Endothelial cell of umbilical vein (primary cell): Measurements from ENCODE around the gene OR10A6.

Experiments used
- EZH2 ChIP-seq: IDR thresholded peaks from 2 replicates; pipeline ENCODE4 v1.6.1; 2012; ENCODE audit warnings: borderline replicate concordance, low read depth, mild to moderate bottlenecking, moderate library complexity, low read length, inconsistent platforms; ENCODE audit not compliant: severe bottlenecking
- FOS ChIP-seq: IDR thresholded peaks from 2 replicates; pipeline ENCODE4 v1.6.1; 2011; ENCODE audit warnings: mild to moderate bottlenecking, low read length, moderate library complexity, borderline replicate concordance; ENCODE audit not compliant: insufficient read depth
- GATA2 ChIP-seq: IDR thresholded peaks from 2 replicates; pipeline ENCODE4 v1.7.0; 2011; ENCODE audit warnings: low read depth, mild to moderate bottlenecking, moderate library complexity, mixed read lengths, low read length; ENCODE audit not compliant: insufficient read length, insufficient read depth
- JUN ChIP-seq: IDR thresholded peaks from 2 replicates; pipeline ENCODE4 v1.6.1; 2011; ENCODE audit warnings: borderline replicate concordance, low read depth; ENCODE audit not compliant: insufficient read length, insufficient read depth
- MYC ChIP-seq: IDR thresholded peaks from one replicate; pipeline ENCODE4 v1.6.1; 2011; ENCODE audit warnings: mild to moderate bottlenecking, low read depth, low read length
- POLR2A ChIP-seq: IDR thresholded peaks from 2 replicates; pipeline ENCODE4 v1.6.1; 2012; ENCODE audit warnings: low read depth, mild to moderate bottlenecking, control low read depth, low read length
- POLR2AphosphoS5 ChIP-seq: IDR thresholded peaks from 2 replicates; pipeline ENCODE4 v1.6.1; 2012; ENCODE audit warnings: low read depth, mild to moderate bottlenecking, control low read depth, low read length, moderate library complexity; ENCODE audit not compliant: insufficient read depth
- TF ChIP-seq, protein P1 (sequence below), 2 donors: IDR thresholded peaks; 1 replicate in 1 of 2; 2 replicates in 1 of 2; pipeline ENCODE4 v1.5.1; 2011; ENCODE audit warnings: low read length in 2 of 2, mild to moderate bottlenecking in 2 of 2, moderate library complexity in 2 of 2, control low read depth in 1 of 2, inconsistent platforms in 1 of 2, low read depth in 1 of 2; ENCODE audit not compliant: insufficient read depth in 1 of 2; ENCODE audit errors: extremely low read depth in 1 of 2
- TF ChIP-seq, protein P2 (sequence below): IDR thresholded peaks from 2 replicates; pipeline ENCODE4 v1.6.1; 2011; ENCODE audit not compliant: insufficient read depth, insufficient read length

DNA sequence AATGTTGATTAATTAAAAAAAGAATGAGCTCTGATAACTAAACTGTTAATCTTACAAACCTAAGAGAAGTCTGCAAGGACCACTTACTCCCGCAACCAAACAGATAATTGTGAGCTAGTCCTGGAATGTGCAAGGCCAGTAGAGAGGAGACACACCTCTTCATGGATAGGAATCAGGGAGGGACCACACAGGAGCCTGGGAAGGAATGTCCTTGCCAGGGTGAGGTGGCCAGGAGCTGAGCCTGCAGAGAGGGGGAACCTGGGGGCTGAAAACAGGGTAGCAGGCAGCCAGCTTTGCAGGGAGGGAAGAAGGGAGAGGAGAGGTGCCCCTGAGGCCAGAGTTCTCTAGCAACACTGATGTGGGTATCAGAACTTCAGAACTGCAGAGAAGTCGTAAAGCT is 43.6 kb upstream of the OR10A6 start:
- TF ChIP-seq JUN (no peak), POLR2A (no peak), FOS (no peak), POLR2AphosphoS5 (no peak), EZH2 (no peak), GATA2 (no peak), MYC (no peak)
- TF ChIP-seq, protein P1, sequence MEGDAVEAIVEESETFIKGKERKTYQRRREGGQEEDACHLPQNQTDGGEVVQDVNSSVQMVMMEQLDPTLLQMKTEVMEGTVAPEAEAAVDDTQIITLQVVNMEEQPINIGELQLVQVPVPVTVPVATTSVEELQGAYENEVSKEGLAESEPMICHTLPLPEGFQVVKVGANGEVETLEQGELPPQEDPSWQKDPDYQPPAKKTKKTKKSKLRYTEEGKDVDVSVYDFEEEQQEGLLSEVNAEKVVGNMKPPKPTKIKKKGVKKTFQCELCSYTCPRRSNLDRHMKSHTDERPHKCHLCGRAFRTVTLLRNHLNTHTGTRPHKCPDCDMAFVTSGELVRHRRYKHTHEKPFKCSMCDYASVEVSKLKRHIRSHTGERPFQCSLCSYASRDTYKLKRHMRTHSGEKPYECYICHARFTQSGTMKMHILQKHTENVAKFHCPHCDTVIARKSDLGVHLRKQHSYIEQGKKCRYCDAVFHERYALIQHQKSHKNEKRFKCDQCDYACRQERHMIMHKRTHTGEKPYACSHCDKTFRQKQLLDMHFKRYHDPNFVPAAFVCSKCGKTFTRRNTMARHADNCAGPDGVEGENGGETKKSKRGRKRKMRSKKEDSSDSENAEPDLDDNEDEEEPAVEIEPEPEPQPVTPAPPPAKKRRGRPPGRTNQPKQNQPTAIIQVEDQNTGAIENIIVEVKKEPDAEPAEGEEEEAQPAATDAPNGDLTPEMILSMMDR (IDR thresholded peaks at IDR 0.05; ENCODE audit: extremely low read depth in 1 of 2, insufficient read depth in 1 of 2, low read depth in 1 of 2, low read length in 2 of 2): no peak
- TF ChIP-seq, protein P2, sequence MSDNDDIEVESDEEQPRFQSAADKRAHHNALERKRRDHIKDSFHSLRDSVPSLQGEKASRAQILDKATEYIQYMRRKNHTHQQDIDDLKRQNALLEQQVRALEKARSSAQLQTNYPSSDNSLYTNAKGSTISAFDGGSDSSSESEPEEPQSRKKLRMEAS: no peak
